IMR-90 (cell line): ENCODE measurements around the gene BSDC1. TPM values are rescaled to one million over a fixed set of nuclear protein-coding genes. Genes with fewer than 3 reads are reported as not detected.

ENCODE experiments used
- ATAC-seq: fragments of 200-7000 bp; cut with Tn5 transposase; 2 replicates; pipeline ENCODE4 v1.9.1; 2020; ENCODE audit warnings: low read depth, mild to moderate bottlenecking, moderate library complexity
- BruUV-seq: library from RNA; stranded (reverse); fragments of 400-500 nt; replicated peaks from 2 replicates; lab custom pipeline; 2021; lab: Mats Ljungman, UMichigan
- CTCF ChIA-PET: fragments of 300-600 bp; formaldehyde crosslinking; extraction: SDS; loops from one replicate; lab custom pipeline; 2021; ENCODE audit warnings: antibody characterized with exemption; lab: Yijun Ruan, JAX
- POLR2A ChIA-PET: fragments of 300-600 bp; sonication (Branson Sonifier 250); formaldehyde crosslinking; loops from one replicate; lab custom pipeline; 2022; ENCODE audit warnings: antibody characterized with exemption; ENCODE audit not compliant: unreplicated experiment; lab: Charles Lee
- DNase-seq: peaks from one replicate; pipeline ENCODE4 v3.0.0; 2013
- H2AFZ ChIP-seq: replicated peaks from 2 replicates; pipeline ENCODE3; 2013; ENCODE audit warnings: low read length, mild to moderate bottlenecking; ENCODE audit not compliant: poor library complexity
- H2AK5ac ChIP-seq: 2 replicates; pipeline ENCODE4 v1.6.1; 2013; ENCODE audit warnings: low read depth, low read length, inconsistent platforms
- H2AK9ac ChIP-seq: replicated peaks from 2 replicates; pipeline ENCODE3; 2013; ENCODE audit warnings: mild to moderate bottlenecking, low read depth, low read length, moderate library complexity; ENCODE audit not compliant: poor library complexity
- H2BK120ac ChIP-seq: 2 replicates; pipeline ENCODE4 v1.6.1; 2013; ENCODE audit warnings: low read depth, low read length, inconsistent platforms
- H2BK15ac ChIP-seq: 3 replicates; pipeline ENCODE4 v1.6.1; 2013; ENCODE audit warnings: low read depth, low read length, inconsistent platforms
- H2BK20ac ChIP-seq: 2 replicates; pipeline ENCODE4 v1.6.1; 2013; ENCODE audit warnings: low read depth, mild to moderate bottlenecking, inconsistent platforms, low read length, moderate library complexity
- H2BK5ac ChIP-seq: 2 replicates; pipeline ENCODE4 v1.6.1; 2013; ENCODE audit warnings: mild to moderate bottlenecking, low read depth, low read length, inconsistent platforms; ENCODE audit not compliant: poor library complexity, severe bottlenecking
- H3K14ac ChIP-seq: replicated peaks from 2 replicates; pipeline ENCODE4 v1.6.1; 2013; ENCODE audit warnings: low read depth, low read length, inconsistent platforms
- H3K18ac ChIP-seq: 2 replicates; pipeline ENCODE4 v1.6.1; 2013; ENCODE audit warnings: low read depth, low read length, control low read depth
- H3K23ac ChIP-seq: 2 replicates; pipeline ENCODE4 v1.6.1; 2013; ENCODE audit warnings: low read depth, low read length, inconsistent platforms
- H3K27ac ChIP-seq: 2 replicates; pipeline ENCODE4 v1.5.1; 2013; ENCODE audit warnings: mild to moderate bottlenecking, control low read depth, low read length; ENCODE audit not compliant: insufficient read depth
- H3K27me3 ChIP-seq: 2 replicates; pipeline ENCODE4 v1.6.1; 2013; ENCODE audit warnings: low read length; ENCODE audit not compliant: control insufficient read depth, insufficient read depth
- H3K36me3 ChIP-seq: 2 replicates; pipeline ENCODE4 v1.6.1; 2013; ENCODE audit warnings: low read length, mixed read lengths; ENCODE audit not compliant: control insufficient read depth, insufficient read depth
- H3K4ac ChIP-seq: 2 replicates; pipeline ENCODE4 v1.6.1; 2013; ENCODE audit warnings: low read depth, low read length, inconsistent platforms
- H3K4me1 ChIP-seq: 2 replicates; pipeline ENCODE4 v1.6.1; 2013; ENCODE audit warnings: low read length, mixed read lengths; ENCODE audit not compliant: control insufficient read depth, insufficient read depth
- H3K4me2 ChIP-seq: 2 replicates; pipeline ENCODE4 v1.6.1; 2013; ENCODE audit warnings: low read depth, mild to moderate bottlenecking, control low read depth, low read length, moderate library complexity
- H3K4me3 ChIP-seq: 2 replicates; pipeline ENCODE4 v1.5.1; 2013; ENCODE audit warnings: low read depth, mild to moderate bottlenecking, control low read depth, low read length, moderate library complexity; ENCODE audit not compliant: insufficient read depth
- H3K56ac ChIP-seq: 2 replicates; pipeline ENCODE4 v1.6.1; 2013; ENCODE audit warnings: low read length, inconsistent platforms; ENCODE audit not compliant: insufficient read depth; ENCODE audit errors: extremely low read depth
- H3K79me1 ChIP-seq, 2 experiments: 2 replicates each; pipeline ENCODE4 v1.6.1; 2013; ENCODE audit warnings: low read length in 2 of 2, inconsistent platforms in 1 of 2, low read depth in 1 of 2
- H3K9ac ChIP-seq: 2 replicates; pipeline ENCODE4 v1.6.1; 2013; ENCODE audit warnings: low read depth, low read length, control low read depth
- H3K9me1 ChIP-seq: 2 replicates; pipeline ENCODE4 v1.6.1; 2013; ENCODE audit warnings: low read length, inconsistent platforms; ENCODE audit not compliant: insufficient read depth
- H3K9me3 ChIP-seq: 2 replicates; pipeline ENCODE4 v1.6.1; 2013; ENCODE audit warnings: low read length; ENCODE audit not compliant: control insufficient read depth, insufficient read depth
- H4K20me1 ChIP-seq: 2 replicates; pipeline ENCODE4 v1.6.1; 2013; ENCODE audit warnings: low read length, inconsistent platforms; ENCODE audit not compliant: insufficient read depth
- H4K5ac ChIP-seq: 2 replicates; pipeline ENCODE4 v1.6.1; 2013; ENCODE audit warnings: mild to moderate bottlenecking, low read depth, low read length, control low read depth
- H4K8ac ChIP-seq, 2 experiments: 2 replicates each; pipeline ENCODE4 v1.6.1; 2013; ENCODE audit warnings: low read depth in 2 of 2, low read length in 2 of 2, control low read depth in 1 of 2, inconsistent platforms in 1 of 2
- H4K91ac ChIP-seq: 2 replicates; pipeline ENCODE4 v1.6.1; 2013; ENCODE audit warnings: low read depth, low read length, inconsistent platforms; ENCODE audit not compliant: insufficient read depth
- MXI1 ChIP-seq: IDR thresholded peaks from 2 replicates; pipeline ENCODE4 v1.6.1; 2012; ENCODE audit warnings: low read depth, mild to moderate bottlenecking, low read length, moderate library complexity, borderline replicate concordance
- WGBS, 2 experiments: methylation state at CpG; one replicate each; pipeline versions ENCODE4 v1.1.5 to v1.1.7; 2013; ENCODE audit warnings: missing lambda C conversion rate in 2 of 2; ENCODE audit not compliant: insufficient read length in 1 of 2; ENCODE audit errors: extremely low coverage in 2 of 2; 5-methylcytosine and 5-hydroxymethylcytosine counted together
- dilution Hi-C: fragments of 300-500 bp; cut with HindIII; formaldehyde crosslinking; loops from one replicate; pipeline ENCODE4 v1.14.3; 2018; ENCODE audit warnings: low sequenced_read_pairs; ENCODE audit not compliant: unreplicated experiment
- in situ Hi-C: fragments of 300-500 bp; cut with MboI; formaldehyde crosslinking; loops from 3 replicates; pipeline ENCODE4 v1.14.3; 2019; ENCODE audit warnings: low sequenced_read_pairs, inconsistent platforms, mixed read lengths
- intact Hi-C: fragments of 100-400 bp; cut with micrococcal nuclease; formaldehyde crosslinking; loops from 2 replicates; pipeline ENCODE4 v1.10.0; 2022
- polyA plus RNA-seq, 3 experiments: library from polyadenylated mRNA; depleted of rRNA; stranded (reverse); fragments of >200 nt; gene quantifications; 2 replicates each; pipeline ENCODE4 v1.2.3, GENCODE V29; 2012; ENCODE audit warnings: low replicate concordance in 1 of 3
- total RNA-seq: library from RNA; depleted of rRNA; stranded (reverse); fragments of >200 nt; gene quantifications from 2 replicates; pipeline ENCODE4 v1.2.3, GENCODE V29; 2012

The BSDC1 gene
- total and polyA plus RNA-seq, 2 of the 4 experiments (the other 2 are of a cell fraction) = 56.8 to 60.4 TPM

GRCh38 chr1:32338637-32339145 lies 55.5 kb downstream of the BSDC1 start:
- Histone ChIP-seq H2AK9ac (peak overlapping the region; percentile 69), H2BK5ac (no peak overlapping the region), H3K9ac (no peak overlapping the region), H3K9me1 (no peaks in the 10 kb centered on the region; the same call in 1 of the 2 replicates), H2BK120ac (no peak overlapping the region), H4K8ac (no peak overlapping the region), H4K5ac (no peak overlapping the region), H2BK15ac (no peak overlapping the region), H2AFZ (no peak overlapping the region), H3K27me3 (no peaks in the 10 kb centered on the region), H4K20me1 (peaks cover 17% of the 10 kb centered on the region), H3K9me3 (no peaks in the 10 kb centered on the region), H3K56ac (no peak overlapping the region), H2AK5ac (no peak overlapping the region; the same call in 1 of the 2 replicates), H4K91ac (no peak overlapping the region), H3K27ac (no peak overlapping the region), H3K36me3 (peaks cover 8% of the 10 kb centered on the region), H3K4me1 (peaks cover 5% of the 10 kb centered on the region), H3K4me3 (no peak overlapping the region), H3K79me1 (peaks cover 7 to 19% of the 10 kb centered on the region in 2 experiments; a peak in 3 of 4 replicates), H3K4ac (no peak overlapping the region), H2BK20ac (no peak overlapping the region), H3K4me2 (no peak overlapping the region), H3K23ac (no peak overlapping the region), H3K14ac (peak overlapping the region; percentile 58), H3K18ac (no peak overlapping the region)
- no peak for ATAC-seq
- intact Hi-C loops = loop anchor here (5.0 kb wide), 1 partner anchor 54 kb away; the partner anchor contains the start of gene BSDC1
- dilution Hi-C loops = no loop called here
- BruUV-seq = no TSS peak
- no peak for DNase-seq
- in situ Hi-C loops = no loop called here
- WGBS, 2 experiments = 83% methylated on average over 10 of the region's 14 CpGs; no CpG with 5 or more reads in 1 of the 2 experiments
- ChIA-PET CTCF (no interaction called here), POLR2A (no interaction called here)
- no peak for TF ChIP-seq MXI1
